HG02973 (cell line): Measurements from ENCODE around the gene POU3F1.

Experiments
- ATAC-seq: cut with Tn5 transposase; IDR thresholded peaks from one replicate; pipeline ENCODE4 v1.9.1; 2021; ENCODE audit warnings: moderate library complexity; ENCODE audit not compliant: unreplicated experiment

Gene POU3F1

DNA sequence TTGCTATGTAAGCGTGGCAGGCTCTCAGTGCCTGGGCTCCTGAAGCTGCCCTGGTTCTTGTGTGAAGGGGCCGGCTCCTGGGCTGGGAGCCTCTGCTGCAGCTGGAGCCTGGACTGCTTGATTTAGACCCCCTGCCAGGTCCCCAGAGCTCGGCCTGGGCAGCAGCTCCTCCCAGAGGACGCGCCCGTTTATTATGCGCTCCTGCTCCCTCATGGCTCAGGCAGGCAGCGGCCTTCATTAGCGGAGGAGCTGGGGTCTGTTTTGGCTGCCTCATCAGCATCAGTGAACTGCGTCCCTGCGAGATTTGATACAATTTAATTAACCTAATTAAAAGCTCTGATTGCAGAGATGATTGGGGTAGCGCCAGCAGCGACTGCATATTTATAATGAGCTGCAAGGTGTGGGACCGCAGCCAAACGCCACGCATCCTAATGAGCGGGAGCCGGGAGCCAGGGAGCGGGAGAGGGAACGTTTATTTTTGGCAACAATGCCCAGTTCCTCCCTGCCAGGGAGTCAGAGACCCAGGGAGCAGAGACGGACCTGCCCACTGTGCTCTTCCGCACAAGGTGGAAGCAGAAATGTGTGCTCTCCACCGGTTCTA, 17.4 kb downstream of the POU3F1 start:
- ATAC-seq = no peak

DNA sequence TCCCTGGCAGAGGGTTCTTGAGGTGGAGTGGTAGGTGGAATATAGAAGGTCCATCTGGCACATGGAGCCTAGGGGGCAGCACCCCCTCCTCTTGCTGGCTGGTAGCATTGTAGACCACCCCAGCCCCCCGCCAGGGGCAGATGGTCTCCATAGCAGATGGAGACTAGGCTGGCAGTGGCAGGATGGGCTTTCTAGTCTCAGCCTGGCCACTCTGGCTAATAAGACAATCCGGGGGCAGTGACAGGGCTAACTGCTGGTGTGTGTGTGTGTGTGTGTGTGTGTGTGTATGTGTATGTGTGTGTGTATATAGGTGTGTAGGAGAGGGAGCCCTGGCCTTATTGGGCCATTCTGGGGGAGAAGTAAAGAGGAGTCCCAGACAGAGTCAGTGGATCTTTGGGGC, 17.9 kb downstream of the POU3F1 start:
- ATAC-seq = no peak

DNA sequence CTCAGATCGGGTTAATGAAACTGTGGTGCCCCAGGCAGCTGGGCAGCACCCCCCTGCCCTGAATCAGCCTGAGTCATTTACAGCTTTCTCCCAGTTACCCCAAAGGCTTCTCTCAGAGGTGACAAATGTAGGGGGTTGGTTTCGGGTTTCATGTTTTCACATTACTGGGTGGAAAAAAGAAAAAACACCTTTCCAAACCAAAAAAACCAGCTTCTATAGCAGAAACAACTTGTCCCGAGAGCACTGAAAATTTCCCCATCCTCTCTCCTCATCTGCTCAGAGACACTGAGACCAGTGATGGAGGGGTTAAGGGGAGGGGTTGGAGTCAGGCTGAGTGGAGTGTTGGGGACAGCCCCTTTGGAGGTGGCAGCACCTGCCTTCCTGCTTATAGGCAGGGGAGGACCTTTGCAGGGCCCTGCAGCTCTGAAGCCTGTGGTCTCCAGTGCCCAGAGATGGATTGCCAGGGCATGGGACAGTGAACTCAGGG, 18.4 kb downstream of the POU3F1 start:
- ATAC-seq = peak; percentile 76

GRCh38 chr1:38027201-38028104, 19.1 kb downstream of the POU3F1 start:
- ATAC-seq = no peak

- ATAC-seq = no peak
Measured at GRCh38 chr1:38026592-38027200, 19.9 kb downstream of the POU3F1 start.

DNA sequence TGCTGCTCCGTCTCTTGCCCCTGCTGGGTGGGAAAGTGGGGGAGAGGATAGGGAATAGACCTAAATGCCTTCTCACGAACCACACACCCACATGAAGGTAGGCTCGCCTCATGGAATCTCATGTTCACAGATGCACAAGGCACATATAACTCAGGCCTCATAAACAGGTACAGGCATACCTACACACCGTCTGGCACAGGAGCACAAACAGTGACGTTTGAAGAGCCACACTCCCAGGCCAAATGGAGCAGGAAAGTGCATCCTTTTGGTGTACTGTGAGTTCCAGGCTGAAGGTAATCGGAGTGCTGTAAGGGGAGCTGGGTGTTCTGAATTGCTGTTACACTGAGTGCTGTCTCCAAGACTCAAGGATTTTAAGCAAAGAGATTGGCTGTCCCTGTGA, 20.9 kb downstream of the POU3F1 start:
- ATAC-seq = no peak

- no peak for ATAC-seq
Measured at GRCh38 chr1:38025233-38025632, 21.4 kb downstream of the POU3F1 start.

DNA sequence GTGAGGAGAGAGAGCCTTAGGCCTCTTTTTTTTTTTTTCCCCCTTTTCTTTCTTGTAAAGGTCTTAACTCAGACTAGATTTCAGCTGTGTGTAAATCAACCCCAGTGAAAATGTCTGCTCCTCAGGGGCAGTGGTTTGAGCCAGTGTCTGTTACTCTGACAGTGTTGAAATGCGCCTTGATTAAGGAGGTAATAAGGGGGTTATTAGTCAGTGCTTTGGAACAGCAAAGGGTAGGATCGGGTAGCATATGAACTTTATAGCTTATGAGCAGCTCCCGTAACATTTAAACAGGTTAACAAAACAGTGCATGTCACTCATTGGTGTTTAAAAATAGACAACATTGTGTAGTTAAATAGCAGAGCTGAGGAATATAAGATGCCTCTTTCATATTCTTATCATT, 23.8 kb downstream of the POU3F1 start:
- no peak for ATAC-seq

DNA sequence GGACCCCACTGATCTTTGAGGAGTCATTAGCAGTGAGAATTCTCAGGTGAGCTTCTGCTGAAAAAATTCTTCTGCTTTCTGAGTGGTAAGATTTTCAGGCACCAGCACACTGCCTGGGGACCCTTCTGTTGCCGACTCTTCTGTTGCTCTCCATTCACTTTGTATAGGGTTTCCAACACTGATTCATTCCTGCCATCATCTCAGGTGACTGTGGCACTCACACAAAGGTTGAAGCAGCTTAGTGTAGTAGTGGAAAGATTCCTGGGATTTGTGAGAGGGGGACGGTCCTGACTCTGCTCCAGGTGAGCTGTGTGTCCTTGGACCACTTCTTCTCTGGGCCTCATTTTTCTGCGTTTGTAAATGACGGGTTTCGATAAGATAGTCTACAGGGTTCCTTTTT, 24.6 kb downstream of the POU3F1 start:
- no peak for ATAC-seq

DNA sequence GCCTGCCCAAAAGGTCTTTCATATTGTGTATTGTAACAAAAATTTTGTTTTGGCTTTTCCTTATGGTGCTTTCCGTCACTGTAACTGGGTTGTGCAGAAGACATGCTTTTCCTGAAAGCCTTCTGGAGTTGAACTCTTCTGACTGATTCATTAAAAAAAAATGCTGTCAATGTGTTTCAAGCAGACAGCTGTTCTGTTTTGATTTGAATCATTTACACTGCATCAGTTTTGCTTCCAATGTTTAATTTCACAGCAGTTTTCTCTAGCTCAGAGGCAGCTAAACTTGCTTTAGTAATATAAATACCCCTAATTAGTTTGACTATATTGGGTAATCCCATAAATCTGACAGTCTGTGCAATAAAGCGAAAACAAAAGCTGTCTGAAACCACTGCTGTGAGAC, 26.2 kb downstream of the POU3F1 start:
- no peak for ATAC-seq

DNA sequence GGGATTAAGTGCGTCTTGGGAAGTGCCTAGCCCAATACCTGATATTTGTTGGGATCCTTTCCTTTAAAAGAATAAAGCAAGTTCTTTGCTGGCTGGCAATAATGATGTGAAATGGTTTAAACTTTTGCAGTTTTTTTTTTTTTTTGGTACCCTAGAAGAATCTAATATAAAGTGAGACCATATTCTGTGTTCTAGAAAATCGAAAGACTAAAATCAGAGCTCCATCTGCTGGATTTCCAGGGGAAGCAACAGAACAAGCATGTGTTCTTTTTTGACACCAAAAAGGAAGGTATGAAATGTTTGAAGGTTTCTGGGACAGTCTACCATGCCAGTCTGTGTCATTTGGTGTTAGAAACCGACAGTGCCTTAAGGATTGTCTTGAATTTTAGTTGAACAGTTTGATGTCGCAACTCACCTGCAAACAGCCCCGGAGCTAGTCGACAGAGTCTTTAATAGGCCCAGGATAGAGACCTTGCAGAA, 27.7 kb downstream of the POU3F1 start:
- ATAC-seq = no peak

GRCh38 chr1:38015978-38016725, 30.4 kb downstream of the POU3F1 start:
- ATAC-seq = no peak

DNA sequence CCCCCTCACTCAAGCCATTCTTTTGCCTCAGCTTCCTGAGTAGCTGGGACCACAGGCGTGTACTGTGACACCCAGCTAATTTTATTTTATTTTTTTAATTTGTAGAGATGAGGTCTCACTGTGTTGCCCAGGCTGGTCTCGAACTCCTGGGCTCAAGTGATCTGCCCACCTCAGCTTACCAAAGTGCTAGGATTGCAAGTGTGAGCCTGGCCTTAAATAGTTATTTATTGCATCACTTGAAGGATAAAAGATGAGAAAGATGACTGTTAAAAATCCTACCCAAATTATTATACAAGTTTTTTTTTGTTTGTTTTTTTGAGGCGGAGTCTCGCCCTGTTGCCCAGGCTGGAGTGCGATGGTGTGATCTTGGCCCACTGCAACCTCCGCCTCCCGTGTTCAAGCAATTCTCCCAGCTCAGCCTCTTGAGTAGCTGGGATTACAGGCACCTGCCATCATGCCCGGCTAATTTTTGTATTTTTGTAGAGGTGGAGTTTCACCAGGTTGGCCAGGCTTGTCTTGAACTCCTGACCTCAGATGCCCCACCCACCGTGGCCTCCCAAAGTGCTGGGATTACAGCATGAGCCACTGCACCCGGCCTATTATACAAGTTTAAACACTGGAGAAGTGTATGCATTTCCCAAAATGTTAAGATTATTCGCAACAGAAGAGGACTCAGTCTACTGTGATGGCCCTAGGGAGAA, 31.7 kb downstream of the POU3F1 start:
- no peak for ATAC-seq

DNA sequence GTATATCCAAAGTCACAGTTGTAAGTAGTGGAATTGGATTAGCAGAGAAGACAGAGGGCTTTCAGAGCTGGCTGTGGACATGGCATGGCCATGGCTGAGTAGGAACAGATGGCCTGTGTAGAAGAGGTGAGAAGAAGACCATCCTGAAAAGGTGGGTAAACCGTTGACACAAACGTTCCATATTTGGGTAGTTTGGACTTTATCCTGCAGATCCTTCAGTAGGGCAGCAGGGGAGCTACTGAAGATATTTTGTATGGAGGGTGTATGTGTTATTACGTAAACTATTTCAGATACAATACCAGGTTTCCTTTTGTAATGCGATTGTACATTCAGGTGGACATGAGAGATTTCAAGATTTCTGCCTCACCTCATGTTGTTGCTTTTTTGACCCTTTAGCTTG, 32.4 kb downstream of the POU3F1 start:
- no peak for ATAC-seq

- ATAC-seq = no peak
Measured at GRCh38 chr1:38013227-38013622, 33.4 kb downstream of the POU3F1 start.

DNA sequence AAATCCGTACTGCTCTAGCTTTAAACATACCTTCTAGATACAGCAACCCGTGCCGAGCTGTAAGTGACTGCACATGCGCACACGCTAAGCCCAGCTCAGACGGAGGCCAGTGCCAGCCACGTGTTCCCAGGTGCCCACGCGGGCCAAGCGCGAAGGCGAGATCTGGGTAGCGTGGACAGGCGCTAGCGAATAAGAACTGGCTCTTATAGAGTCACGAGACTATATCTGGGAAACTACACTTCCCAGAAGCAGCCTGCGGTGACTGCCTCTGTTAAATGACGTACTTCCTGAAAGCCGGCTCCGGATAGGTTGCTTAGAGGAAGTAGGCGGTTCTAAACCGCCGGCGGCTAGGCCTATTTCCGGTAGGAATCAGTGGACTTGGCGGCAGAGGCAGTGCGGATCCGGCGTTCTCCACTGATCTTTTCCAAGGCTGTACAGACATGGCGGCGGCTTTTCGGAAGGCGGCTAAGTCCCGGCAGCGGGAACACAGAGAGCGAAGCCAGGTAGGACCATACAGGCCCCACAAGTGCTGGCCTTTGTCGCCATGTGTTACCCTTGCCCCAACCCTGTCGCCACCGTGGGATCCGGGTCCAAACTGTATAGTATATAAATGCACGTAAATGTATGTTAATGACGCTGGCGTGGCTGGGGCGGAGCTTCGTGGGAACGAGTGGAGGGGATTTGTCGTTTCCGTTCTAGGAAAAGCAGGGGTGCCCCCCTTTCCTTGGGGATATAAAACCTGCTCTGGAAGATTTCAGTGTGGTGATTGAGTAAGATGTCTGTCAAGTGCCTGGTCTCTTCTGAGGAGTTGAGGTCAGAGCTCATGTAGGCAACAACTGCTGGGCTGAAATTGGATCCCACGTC, 34.0 kb downstream of the POU3F1 start, which contains the start of gene UTP11:
Gene UTP11 (plus strand): TSS at position 372 of the 864 bp plus-strand sequence. CDS start 69 bp downstream, at position 441.
- peak; percentile 93 for ATAC-seq

DNA sequence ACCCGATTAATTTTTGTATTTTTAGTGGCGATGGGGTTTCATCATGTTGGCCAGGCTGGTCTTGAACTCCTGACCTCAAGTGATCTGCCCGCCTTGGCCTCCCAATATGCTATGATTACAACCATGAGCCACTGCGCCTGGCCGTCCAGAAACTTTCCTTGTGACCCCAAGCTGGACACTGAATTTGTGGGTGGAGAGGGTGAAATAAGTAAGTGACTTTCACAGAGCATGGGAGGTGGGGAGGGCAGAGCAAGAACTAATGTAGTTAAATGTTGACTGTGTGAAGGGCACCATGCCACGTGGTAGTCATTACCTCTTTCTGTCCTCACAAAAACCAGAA, 36.8 kb downstream of the POU3F1 start:
- ATAC-seq = no peak

GRCh38 chr1:38009088-38009840, 37.3 kb downstream of the POU3F1 start:
- no peak for ATAC-seq
